Posterior vena cava (tissue), 2 donors: Measurements from ENCODE around the gene GJA9. TPM values are rescaled to one million over a fixed set of nuclear protein-coding genes. Genes with fewer than 3 reads are reported as not detected.
"Not testable (repeated sequence)": the region's sequence is repeated elsewhere in the genome, so short reads cannot be mapped to it uniquely, and the experiment has no call there.

Experiments
- DNase-seq: peaks from one replicate; pipeline ENCODE4 v3.0.0-alpha.2; 2020; ENCODE audit warnings: low spot score
- intact Hi-C, 2 donors: fragments of 100-400 bp; cut with DNase I; formaldehyde crosslinking; loops; one replicate each; pipeline versions ENCODE4 v1.14.1 to v1.14.2; 2022 to 2023
- total RNA-seq, 2 donors: library from RNA; stranded (reverse); fragmentation: NEBNext Ultra II Directional; extraction: Animal tissue kit (Norgen Biotek cat#: 25700); gene quantifications; one replicate each; pipeline ENCODE4 v1.2.1, GENCODE V29; 2021
- donor health status: DM: yes; HTN: yes; CAD: no.
- donor health status: DM: yes; HTN: yes; CAD: no.

GJA9 gene
- total RNA-seq, 2 donors from 2014 or later, result not detected

GRCh38 chr1:38836316-38836715 lies 45.1 kb downstream of the GJA9 start:
- not testable (repeated sequence) for DNase-seq
- intact Hi-C loops, result loop anchor here in 1 of 2 donors (10.0 kb wide), 1 partner anchor 812 kb away; no protein-coding TSS in a partner anchor

GRCh38 chr1:38834937-38835827 lies 46.2 kb downstream of the GJA9 start:
- DNase-seq, result no peak
- intact Hi-C loops, result loop anchor here in 1 of 2 donors (10.0 kb wide), 1 partner anchor 810 kb away; no protein-coding TSS in a partner anchor

GRCh38 chr1:38834221-38834782 lies 47.1 kb downstream of the GJA9 start:
- intact Hi-C loops, result loop anchor here in 1 of 2 donors (10.0 kb wide), 1 partner anchor 810 kb away; no protein-coding TSS in a partner anchor

GRCh38 chr1:38833146-38833545 lies 48.2 kb downstream of the GJA9 start:
- intact Hi-C loops, result loop anchor here in 1 of 2 donors (10.0 kb wide), 1 partner anchor 808 kb away; no protein-coding TSS in a partner anchor
- no peak for DNase-seq

More at GRCh38 chr1:38834221-38834782, 47.1 kb downstream of the GJA9 start:
- no peak for DNase-seq

- intact Hi-C loops, result loop anchor here in 1 of 2 donors (10.0 kb wide), 1 partner anchor 808 kb away; no protein-coding TSS in a partner anchor
- DNase-seq, result no peak
Measured at GRCh38 chr1:38832370-38832734, 49.0 kb downstream of the GJA9 start.

GRCh38 chr1:38831731-38832369 lies 49.5 kb downstream of the GJA9 start:
- DNase-seq, result no peak
- intact Hi-C loops, result loop anchor here in 1 of 2 donors (10.0 kb wide), 1 partner anchor 807 kb away; no protein-coding TSS in a partner anchor

GRCh38 chr1:38829368-38829767 lies 52.0 kb downstream of the GJA9 start:
- intact Hi-C loops, result no loop called here
- DNase-seq, result no peak

GRCh38 chr1:38827318-38827717 lies 54.1 kb downstream of the GJA9 start:
- DNase-seq, result no peak
- intact Hi-C loops, result no loop called here

- intact Hi-C loops, result no loop called here
- DNase-seq, result no peak
Measured at GRCh38 chr1:38826886-38827285, 54.5 kb downstream of the GJA9 start.

GRCh38 chr1:38826262-38826661 lies 55.1 kb downstream of the GJA9 start:
- intact Hi-C loops, result no loop called here
- DNase-seq, result no peak

Other genes with a start within 250 kb of the GJA9 start
- gene RRAGC, start 21.8 kb downstream of the GJA9 start, total RNA-seq, result 10 to 100 TPM; 29.2 to 37.2 TPM
- 10 to 100 TPM; 10.2 to 12.1 TPM for gene MYCBP, start 8.2 kb downstream of the GJA9 start, total RNA-seq
- 1 to 10 TPM in 1 of 2 donors, not detected in 1; 1.2 TPM for gene RHBDL2, start 60.2 kb upstream of the GJA9 start, total RNA-seq
- 10 to 100 TPM; 51.7 to 66.8 TPM for gene AKIRIN1, start 109.7 kb upstream of the GJA9 start, total RNA-seq
- 100 to 1,000 TPM; 203 to 208 TPM for gene NDUFS5, start 144.8 kb upstream of the GJA9 start, total RNA-seq